Stimulated activated CD8-positive, alpha-beta memory T cell treated with anti-CD3 and anti-CD28 coated beads, Interleukin-7, amount 100 ng/mL, for 48 hours (primary cell): ENCODE results near the gene BTBD9.

Source experiments
- DNase-seq, 2 donors: peaks; one replicate each; pipeline ENCODE4 v3.0.0-alpha.2; 2020; ENCODE audit warnings: low read depth in 1 of 2; ENCODE audit errors: extremely low read depth in 1 of 2

Gene BTBD9

DNA sequence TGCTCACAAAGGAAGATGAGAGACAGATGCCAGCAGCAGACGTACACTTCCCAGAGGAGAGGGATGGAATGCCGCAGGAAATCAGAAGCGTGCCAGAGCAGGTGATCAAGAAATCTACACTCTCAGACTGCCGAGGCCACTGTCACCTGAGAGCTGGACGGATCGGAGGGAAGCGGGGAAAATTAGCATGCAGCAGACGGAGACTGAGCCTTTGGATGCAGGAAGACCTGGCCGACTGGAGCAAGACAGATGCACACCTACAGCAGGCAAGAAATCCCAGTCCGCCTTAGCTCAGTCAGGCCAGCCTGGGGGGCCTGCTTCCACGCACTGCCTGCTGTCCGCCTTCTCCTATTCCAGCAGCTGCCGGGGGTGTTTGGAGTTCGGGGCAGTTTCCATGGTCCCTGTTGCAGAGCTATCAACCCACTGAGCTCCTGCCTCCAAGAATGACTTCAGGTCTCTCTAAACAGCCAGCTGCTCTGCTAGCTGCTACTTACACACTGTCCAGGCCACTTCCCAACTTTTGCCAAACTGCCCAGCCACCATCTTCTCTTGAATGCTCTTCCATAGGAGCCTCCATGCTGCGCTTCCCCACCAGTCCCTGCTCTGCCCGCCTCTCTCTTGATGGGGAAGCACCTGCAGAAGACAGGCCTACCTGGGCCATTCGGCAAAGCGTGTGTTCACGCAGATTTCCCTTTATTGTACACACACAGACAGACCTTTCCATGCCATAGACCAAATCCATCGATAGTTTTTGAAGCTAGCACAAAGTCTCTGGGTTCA is 451.7 kb downstream of the BTBD9 start:
- DNase-seq, result no peak

GRCh38 chr6:38187325-38187724 is 452.4 kb downstream of the BTBD9 start:
- no peak for DNase-seq

GRCh38 chr6:38185752-38186151 is 454.0 kb downstream of the BTBD9 start:
- no peak for DNase-seq

DNA sequence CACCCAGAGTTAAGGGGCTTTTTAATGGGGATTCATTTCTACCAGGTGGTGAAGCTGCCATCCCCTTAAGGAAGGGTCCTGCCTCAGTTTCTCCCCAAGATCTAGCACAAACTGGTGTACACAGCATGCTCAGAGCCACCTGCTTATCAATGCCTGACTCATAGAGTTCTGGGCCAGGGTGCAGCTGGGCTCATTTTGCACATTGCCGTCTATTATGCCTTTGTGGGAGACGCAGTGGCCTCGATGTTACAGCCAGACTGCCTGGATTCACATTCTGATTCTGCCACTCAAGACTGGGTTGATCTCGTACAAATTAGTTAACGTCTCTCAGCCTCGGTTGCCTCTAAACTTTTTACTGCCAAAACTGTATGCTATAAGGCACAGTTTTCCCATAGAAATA is 454.5 kb downstream of the BTBD9 start:
- DNase-seq, result no peak

GRCh38 chr6:38184585-38185080 is 455.1 kb downstream of the BTBD9 start:
- no peak for DNase-seq

DNA sequence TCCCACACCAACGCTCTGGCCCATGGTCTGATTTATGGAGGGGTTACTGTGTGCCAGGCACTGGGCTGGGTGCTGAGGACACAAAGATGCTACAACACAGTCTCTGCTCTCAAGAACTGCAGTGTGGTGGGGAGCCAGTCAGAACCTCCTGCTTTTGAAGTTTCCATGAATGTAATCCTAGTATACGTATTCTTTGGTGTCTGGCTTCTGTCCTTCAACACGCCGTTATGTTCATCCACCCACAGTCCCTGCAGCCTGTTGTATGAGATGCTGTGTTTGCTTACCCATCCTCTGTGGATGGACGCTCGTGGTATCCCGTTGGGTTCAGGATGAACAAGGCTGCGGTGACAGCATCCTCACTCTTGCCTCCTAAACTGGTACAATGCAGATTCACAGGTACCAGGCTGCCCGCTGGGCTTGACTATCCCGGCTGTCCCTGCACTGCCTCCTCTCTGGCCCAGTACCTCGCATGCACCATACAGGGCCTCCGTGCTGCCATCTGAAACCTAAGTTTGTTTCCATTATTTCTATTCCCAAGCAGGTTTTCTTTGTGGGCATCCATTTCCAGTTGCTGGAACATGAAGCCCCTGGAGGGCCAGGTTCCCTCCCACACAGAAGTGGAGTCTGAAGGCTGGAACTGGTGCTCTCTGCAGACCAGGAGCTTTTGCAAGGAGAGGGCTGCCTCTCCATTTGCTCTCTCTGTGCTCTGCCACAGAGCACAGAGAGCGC is 455.7 kb downstream of the BTBD9 start:
- no peak for DNase-seq

DNA sequence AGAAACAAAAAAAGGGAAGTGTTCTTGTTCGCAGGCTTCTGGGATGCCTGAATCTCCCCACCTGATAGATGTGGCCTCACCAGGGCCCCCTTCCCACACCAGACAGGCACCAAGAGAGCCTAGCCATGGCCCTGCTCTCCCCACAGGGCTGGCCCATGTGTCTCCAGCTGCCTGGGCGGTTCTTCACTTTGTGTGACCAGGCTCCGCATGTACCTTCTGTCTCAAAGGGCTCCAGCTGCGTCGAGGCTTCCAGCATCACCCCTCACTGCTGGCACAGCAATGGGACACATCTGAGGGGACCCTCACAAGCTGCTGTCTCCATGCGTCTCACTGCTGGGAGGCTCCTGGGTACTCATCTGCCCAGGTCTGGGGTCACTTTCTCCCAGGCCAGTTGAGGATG is 457.3 kb downstream of the BTBD9 start:
- DNase-seq, result no peak

GRCh38 chr6:38180586-38180985 is 459.1 kb downstream of the BTBD9 start:
- no peak for DNase-seq

DNA sequence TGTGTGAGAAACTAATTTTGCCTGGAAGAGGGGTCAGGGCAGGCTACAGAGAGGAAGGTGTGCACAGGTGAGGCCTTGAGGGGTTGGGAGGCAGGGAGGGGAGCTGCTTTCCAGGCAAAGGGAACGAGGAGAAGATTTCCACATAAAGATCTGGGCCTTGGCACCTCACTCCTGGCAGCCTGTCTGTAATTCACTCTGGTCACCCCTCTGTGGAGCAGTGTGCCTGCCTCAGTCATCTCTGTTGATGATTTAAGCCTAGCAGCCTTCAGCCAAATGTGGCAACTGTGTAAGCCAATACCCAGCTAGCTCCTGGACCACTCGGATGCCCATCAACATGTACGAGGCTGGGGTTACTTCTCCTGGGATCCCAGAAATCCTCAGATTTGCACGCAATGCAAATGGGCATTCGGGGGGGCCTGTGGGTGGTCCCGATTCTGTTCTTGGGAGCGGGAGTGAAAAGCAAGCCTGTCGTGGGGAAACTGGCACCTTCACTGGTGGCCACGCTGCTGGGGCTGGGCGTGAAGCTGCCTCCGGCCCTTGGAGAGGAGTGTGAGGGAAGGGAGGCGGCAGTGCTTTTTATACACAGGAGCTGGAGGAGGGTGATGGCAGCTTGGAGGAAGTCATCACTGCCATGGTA is 459.8 kb downstream of the BTBD9 start:
- no peak for DNase-seq

- DNase-seq, result no peak
These were observed 460.4 kb downstream of the BTBD9 start for GRCh38 chr6:38179300-38179699.

GRCh38 chr6:38178584-38178886 is 461.2 kb downstream of the BTBD9 start:
- DNase-seq, result no peak

GRCh38 chr6:38177882-38178583 is 461.7 kb downstream of the BTBD9 start:
- no peak for DNase-seq

GRCh38 chr6:38176797-38177751 is 462.7 kb downstream of the BTBD9 start:
- DNase-seq, result no peak

DNA sequence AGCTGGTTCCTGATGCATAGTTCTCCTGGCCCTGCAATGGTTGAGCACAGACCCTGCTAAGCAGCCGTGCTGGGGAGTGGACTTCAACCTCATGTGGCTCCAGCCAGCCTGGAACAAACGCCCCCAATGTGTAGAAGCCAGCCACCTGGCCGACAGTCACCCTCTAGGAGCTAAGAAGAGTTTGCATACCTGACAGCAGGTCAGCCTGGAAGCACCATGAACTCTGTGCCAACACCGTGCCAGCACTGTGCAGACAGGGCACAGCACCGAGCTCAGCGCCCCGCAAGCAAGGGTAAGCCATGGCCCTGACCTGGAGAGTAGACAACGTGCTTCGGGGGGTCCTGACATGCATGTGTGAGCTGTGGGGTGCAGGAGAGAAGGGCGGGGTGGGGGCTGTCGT is 463.9 kb downstream of the BTBD9 start:
- no peak for DNase-seq

DNA sequence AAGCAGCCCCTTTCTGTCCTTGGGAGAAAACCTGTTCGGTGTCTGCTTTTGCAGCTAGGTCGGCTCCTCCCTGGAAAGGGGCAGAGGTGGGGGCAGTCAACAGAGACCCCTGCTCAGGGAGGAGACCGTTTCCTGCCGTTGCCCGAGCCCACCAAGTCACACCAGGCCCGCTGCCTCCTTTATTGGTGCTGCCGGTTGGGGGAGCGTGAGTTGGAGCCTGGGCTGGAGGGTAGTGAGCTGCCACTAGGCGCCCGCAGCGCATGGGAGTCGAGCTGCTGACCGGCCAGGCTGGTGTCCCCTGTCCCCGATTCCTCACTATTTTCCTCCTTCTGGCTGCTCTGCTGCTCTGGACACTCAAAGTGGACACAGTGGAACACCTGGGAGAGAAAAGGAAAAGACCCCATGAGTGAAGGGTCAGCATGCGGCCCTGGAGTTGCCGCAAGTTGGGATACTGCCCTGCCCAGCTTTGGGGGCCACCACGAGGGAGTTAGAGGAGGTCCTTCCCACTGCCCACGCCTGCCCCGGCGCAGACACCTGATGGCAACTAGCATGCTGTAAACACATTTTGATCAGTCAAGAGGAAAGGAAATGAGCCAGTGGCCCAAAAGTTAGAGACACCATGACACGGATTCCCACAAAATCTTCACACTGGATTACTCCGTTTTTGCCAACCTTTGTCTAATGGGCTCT is 464.8 kb downstream of the BTBD9 start:
- no peak for DNase-seq

DNA sequence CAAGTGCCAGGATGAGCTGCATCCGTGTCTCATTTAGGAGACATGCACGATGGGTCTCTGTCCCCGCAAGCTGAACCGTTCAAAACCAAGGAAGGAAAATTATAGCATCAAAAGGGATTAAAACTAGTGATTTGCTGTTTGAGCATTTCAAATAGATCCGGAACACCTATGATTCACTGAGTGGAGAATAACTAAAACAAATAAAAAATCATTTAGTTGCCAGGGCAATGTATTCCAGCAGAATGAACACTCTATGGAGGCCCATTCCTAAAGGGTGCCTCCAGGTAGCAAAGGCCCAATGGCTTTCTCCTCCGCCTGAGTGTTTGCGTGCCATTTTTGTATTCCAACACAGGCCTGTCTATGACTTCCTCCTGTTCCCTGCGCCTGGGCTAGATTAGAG is 465.4 kb downstream of the BTBD9 start:
- DNase-seq, result no peak

GRCh38 chr6:38173909-38174308 is 465.8 kb downstream of the BTBD9 start:
- DNase-seq, result no peak

DNA sequence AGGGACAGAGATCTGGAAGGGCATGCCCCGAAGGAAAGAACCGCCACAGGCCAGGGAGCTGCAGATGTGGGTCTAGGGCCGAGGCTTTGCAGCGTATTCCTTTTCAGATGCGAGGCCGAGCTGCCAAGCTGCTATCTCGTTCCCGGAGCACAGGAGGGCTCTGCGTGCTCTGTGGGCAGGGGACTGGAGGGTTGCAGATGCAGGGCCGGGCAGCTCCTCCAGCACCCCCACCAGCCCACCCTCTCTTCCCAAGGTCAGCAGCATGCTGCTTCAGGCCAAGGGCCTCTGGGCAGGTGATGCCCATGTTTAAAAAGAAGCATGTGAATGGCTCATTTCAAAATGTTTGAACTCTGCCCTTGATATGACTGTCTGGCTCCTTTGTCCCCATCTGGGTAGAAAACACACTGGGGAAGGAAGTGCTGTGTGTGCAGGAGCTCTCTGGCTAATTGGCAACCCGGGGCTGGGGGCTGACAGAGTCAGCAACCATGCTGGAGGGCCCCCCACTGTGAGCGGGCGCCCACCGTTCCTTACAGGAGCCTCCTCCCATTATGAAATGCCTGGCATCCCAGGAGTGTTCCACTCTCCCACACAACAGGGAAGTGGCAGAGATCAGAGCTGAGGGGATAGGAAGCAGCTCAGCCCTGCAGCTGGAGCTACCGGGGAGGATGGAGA is 466.9 kb downstream of the BTBD9 start:
- no peak for DNase-seq
